Transverse colon (tissue), 3 donors: ENCODE results near the gene RHO.

Experiments used
- CTCF ChIP-seq, 5 experiments: fragments of 200-600 bp in 3 of 5; fragments of 450-650 bp in 2 of 5; sonication (generic) in 3 of 5; IDR thresholded peaks; 1 replicate in 2 of 5; 2 replicates in 3 of 5; pipeline ENCODE4 v1.5.1; 2016 to 2017; ENCODE audit warnings: antibody characterized with exemption in 5 of 5, inconsistent platforms in 3 of 5, mild to moderate bottlenecking in 2 of 5, moderate library complexity in 1 of 5
- POLR2A ChIP-seq: fragments of 450-650 bp; IDR thresholded peaks from one replicate; pipeline ENCODE4 v1.6.1; 2016; ENCODE audit warnings: antibody characterized with exemption, mild to moderate bottlenecking, moderate library complexity

GRCh38 chr3:129519896-129520715 lies 8.3 kb upstream of the RHO start:
- TF ChIP-seq POLR2A (no peak), CTCF (IDR thresholded peaks at IDR 0.05) (no peak)
